MCF 10A (cell line): ENCODE results near the gene GRIN1. TPM values are rescaled to one million over a fixed set of nuclear protein-coding genes. Genes with fewer than 3 reads are reported as not detected.
A peak's percentile ranks its signal among the peaks of the same experiment; 100 is the strongest.

Source experiments
- BruUV-seq: library from RNA; stranded (reverse); fragments of 400-500 nt; replicated peaks from 2 replicates; lab custom pipeline; 2021; lab: Mats Ljungman, UMichigan
- CTCF ChIA-PET: fragments of 300-600 bp; sonication (Branson Sonifier 250); formaldehyde crosslinking; extraction: SDS; loops from one replicate; lab custom pipeline; 2021; ENCODE audit warnings: antibody characterized with exemption, inconsistent platforms; lab: Yijun Ruan, JAX
- POLR2A ChIA-PET: fragments of 300-600, 350-650 bp; sonication (Branson Sonifier 250); formaldehyde crosslinking; extraction: SDS; loops from one replicate; lab custom pipeline; 2020; ENCODE audit warnings: antibody characterized with exemption, inconsistent platforms; lab: Yijun Ruan, JAX
- DNase-seq: peaks from one replicate; pipeline ENCODE4 v3.0.0-alpha.2; 2018; ENCODE audit not compliant: unreplicated experiment
- H3K27ac Mint-ChIP-seq: one replicate; pipeline ENCODE4 v1.8.0; 2022; ENCODE audit warnings: mild to moderate bottlenecking, low read depth, mixed read lengths; ENCODE audit not compliant: unreplicated experiment
- H3K27me3 Mint-ChIP-seq: one replicate; pipeline ENCODE4 v1.8.0; 2022; ENCODE audit warnings: mixed read lengths; ENCODE audit not compliant: insufficient read depth, unreplicated experiment
- H3K36me3 Mint-ChIP-seq: one replicate; pipeline ENCODE4 v1.8.0; 2022; ENCODE audit warnings: mild to moderate bottlenecking, moderate library complexity, mixed read lengths; ENCODE audit not compliant: insufficient read depth, unreplicated experiment
- H3K4me1 Mint-ChIP-seq: one replicate; pipeline ENCODE4 v1.8.0; 2022; ENCODE audit warnings: mixed read lengths; ENCODE audit not compliant: insufficient read depth, unreplicated experiment
- H3K4me3 Mint-ChIP-seq: one replicate; pipeline ENCODE4 v1.8.0; 2022; ENCODE audit warnings: mild to moderate bottlenecking, moderate library complexity, mixed read lengths; ENCODE audit not compliant: unreplicated experiment
- H3K9me3 Mint-ChIP-seq: one replicate; pipeline ENCODE4 v1.8.0; 2022; ENCODE audit warnings: mixed read lengths; ENCODE audit not compliant: unreplicated experiment
- CTCF ChIP-seq: fragments of 200-600 bp; IDR thresholded peaks from one replicate; pipeline ENCODE4 v1.8.0; 2022; ENCODE audit warnings: antibody characterized with exemption, mild to moderate bottlenecking; ENCODE audit not compliant: unreplicated experiment
- intact Hi-C: fragments of 100-400 bp; cut with micrococcal nuclease; formaldehyde crosslinking; loops from 2 replicates; pipeline ENCODE4 v1.14.1; 2022
- total RNA-seq: library from RNA; stranded (reverse); gene quantifications from 2 replicates; pipeline ENCODE4 v1.2.3, GENCODE V29; 2022

Gene GRIN1
- total RNA-seq, 1 experiment from 2014 or later: 1.4 TPM

DNA sequence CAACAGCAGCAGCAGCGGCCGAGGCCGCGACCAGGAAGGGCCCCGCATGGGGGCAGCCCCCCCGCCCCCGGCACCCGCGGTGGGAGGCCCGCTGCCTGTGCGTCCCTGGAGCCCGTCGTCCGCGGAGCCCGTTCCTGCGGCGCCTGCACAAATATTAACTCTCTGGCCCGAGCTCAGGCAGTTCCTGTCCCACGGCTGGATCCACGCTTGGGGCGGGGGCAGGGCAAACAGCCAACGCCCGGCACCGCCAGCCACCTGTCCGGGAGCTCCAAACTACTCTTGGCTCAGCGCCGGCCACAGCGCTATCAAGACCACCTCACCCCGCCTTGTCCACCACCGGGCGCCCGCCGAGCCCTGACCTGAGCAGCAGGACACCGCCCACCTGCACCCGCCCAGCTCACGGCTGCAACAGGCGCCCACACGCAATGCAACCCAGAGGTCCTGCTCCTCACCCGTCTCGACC, 31.0 kb downstream of the GRIN1 start, which contains the start of gene LRRC26:
LRRC26 (minus strand) TSS at position 156 of the 463 bp plus-strand sequence; CDS start at position 48, 108 bp downstream.
- Mint-ChIP-seq H3K27me3 (peaks cover 13% of the 10 kb centered on the region), H3K36me3 (no peaks in the 10 kb centered on the region), H3K4me3 (peak within 1 kb of the TSS; percentile 53), H3K9me3 (no peaks in the 10 kb centered on the region), H3K27ac (no peak within 1 kb of the TSS), H3K4me1 (no peaks in the 10 kb centered on the region)
- CTCF ChIA-PET: no interaction called here
- TF ChIP-seq CTCF: no peak
- no peak for DNase-seq
- POLR2A ChIA-PET: interaction anchor here (0.6 to 2.0 kb wide), 3 partner anchors 19 to 174 kb away, joined by 3 to 9 read pairs (median 7); partner anchors contain the start of gene SSNA1
- no TSS peak for BruUV-seq
- intact Hi-C loops: loop anchor here (10.0 kb wide), 1 partner anchor 55 kb away; the partner anchor contains the start of genes CYSRT1, RNF208 and RNF224

DNA sequence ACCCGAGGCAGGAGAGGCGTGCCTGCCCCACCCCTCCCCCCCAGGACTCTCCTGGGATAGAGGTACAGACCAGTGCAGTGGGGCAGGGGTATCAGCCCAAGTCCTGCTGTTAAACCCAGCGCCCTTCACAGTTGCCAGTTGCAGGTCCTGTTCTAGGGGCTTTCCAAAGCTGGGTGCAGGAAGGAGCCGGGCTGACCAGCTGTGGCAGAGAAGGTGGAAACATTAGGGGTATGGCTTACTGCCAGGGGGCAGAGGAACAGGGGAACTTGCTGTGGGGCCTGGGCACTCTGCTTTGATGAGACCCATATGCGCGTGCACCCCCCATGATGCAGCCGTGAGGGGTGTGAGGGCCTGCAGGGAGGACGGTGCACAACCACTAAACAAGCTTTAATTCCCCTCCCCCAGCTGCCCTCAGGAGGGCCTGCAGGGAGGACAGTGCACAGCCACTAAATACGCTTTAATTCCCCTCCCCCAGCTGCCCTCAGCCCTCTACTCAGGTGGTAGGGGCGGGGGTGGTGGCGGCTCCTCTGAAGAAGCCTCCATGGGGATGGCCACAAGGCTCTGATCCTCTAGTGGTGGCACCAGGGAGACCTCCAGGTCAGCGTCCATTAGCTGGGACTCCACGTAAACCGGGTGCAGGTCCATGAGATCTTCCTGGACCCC, 31.7 kb downstream of the GRIN1 start:
- H3K36me3 Mint-ChIP-seq: no peaks in the 10 kb centered on the region
- CTCF ChIA-PET: interaction anchor here (0.6 to 0.7 kb wide), 2 partner anchors 23 to 57 kb away, joined by 3 read pairs; partner anchors contain the start of gene RNF224
- H3K4me3 Mint-ChIP-seq: no peak overlapping the region
- no peak overlapping the region for H3K27ac Mint-ChIP-seq
- BruUV-seq: no TSS peak
- no peak for TF ChIP-seq CTCF
- intact Hi-C loops: loop anchor here (10.0 kb wide), 1 partner anchor 54 kb away; the partner anchor contains the start of genes CYSRT1, RNF208 and RNF224
- DNase-seq: no peak
- peaks cover 13% of the 10 kb centered on the region for H3K27me3 Mint-ChIP-seq
- no peaks in the 10 kb centered on the region for H3K4me1 Mint-ChIP-seq
- POLR2A ChIA-PET: interaction anchor here (0.7 to 2.0 kb wide), 3 partner anchors 18 to 41 kb away, joined by 3 to 9 read pairs (median 7); partner anchors contain the start of genes ANAPC2 and SSNA1
- no peaks in the 10 kb centered on the region for H3K9me3 Mint-ChIP-seq

- no peak overlapping the region for H3K27ac Mint-ChIP-seq
- intact Hi-C loops: loop anchor here (10.0 kb wide), 1 partner anchor 53 kb away; the partner anchor contains the start of genes CYSRT1, RNF208 and RNF224
- ChIA-PET POLR2A (interaction anchor here (0.7 kb wide), 1 partner anchor 18 kb away, joined by 3 read pairs; the partner anchor contains the start of genes ANAPC2 and SSNA1), CTCF (interaction anchor here (0.6 to 0.9 kb wide), 4 partner anchors 24 to 92 kb away, joined by 3 to 4 read pairs (median 3); partner anchors contain the start of gene RNF224)
- DNase-seq: no peak
- H3K4me3 Mint-ChIP-seq: no peak overlapping the region
- no TSS peak for BruUV-seq
- no peaks in the 10 kb centered on the region for H3K36me3 Mint-ChIP-seq
- TF ChIP-seq CTCF: no peak
- H3K27me3 Mint-ChIP-seq: peaks cover 9% of the 10 kb centered on the region
- no peaks in the 10 kb centered on the region for H3K9me3 Mint-ChIP-seq
- no peaks in the 10 kb centered on the region for H3K4me1 Mint-ChIP-seq
Observed at GRCh38 chr9:137171149-137171900, 32.4 kb downstream of the GRIN1 start.
